IPS-18a (cell line): ENCODE results near the gene POU3F1.

Experiments used
- H3K27ac ChIP-seq: one replicate; pipeline ENCODE4 v1.5.1; 2013; ENCODE audit warnings: low read length
- H3K27me3 ChIP-seq: one replicate; pipeline ENCODE4 v1.6.1; 2013; ENCODE audit warnings: mild to moderate bottlenecking, low read length; ENCODE audit not compliant: control insufficient read depth, insufficient read depth
- H3K36me3 ChIP-seq: one replicate; pipeline ENCODE4 v1.6.1; 2013; ENCODE audit warnings: low read depth, low read length; ENCODE audit not compliant: control insufficient read depth
- H3K4me1 ChIP-seq: one replicate; pipeline ENCODE4 v1.6.1; 2013; ENCODE audit warnings: low read depth, low read length; ENCODE audit not compliant: control insufficient read depth
- H3K4me3 ChIP-seq: one replicate; pipeline ENCODE4 v1.5.1; 2013; ENCODE audit warnings: low read length
- H3K9ac ChIP-seq: one replicate; pipeline ENCODE4 v1.6.1; 2013; ENCODE audit warnings: mild to moderate bottlenecking, low read length, moderate library complexity
- H3K9me3 ChIP-seq: one replicate; pipeline ENCODE4 v1.6.1; 2013; ENCODE audit warnings: low read depth, low read length; ENCODE audit not compliant: control insufficient read depth

POU3F1 gene

DNA sequence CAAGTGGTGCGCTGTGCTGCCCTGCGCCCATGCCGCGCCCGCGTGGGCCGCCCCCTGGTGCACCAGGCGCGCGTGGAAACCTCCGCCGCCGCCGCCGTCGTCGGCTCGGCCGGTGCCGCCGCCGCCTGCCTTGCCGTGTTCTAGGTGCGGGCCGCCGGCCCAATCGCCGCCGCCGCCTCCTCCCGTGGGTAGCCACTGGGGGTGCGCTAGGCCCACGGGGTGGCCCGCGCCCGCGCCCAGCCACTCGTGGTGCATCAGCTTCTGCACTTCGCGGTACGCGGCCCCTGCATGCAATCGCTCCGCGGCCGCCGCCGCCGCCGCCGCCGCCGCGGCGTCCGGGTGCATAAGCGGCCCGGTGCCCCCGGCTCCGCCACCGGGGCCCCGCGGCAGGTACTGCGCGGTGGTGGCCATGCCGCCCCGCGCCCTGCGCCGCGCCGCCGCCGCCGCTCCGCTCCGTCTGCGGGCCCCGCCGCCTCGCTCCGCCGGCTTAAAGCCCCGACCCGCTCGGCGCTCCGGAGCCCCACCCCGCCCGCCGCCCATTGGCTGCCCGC lies at the start of gene POU3F1:
TSS of gene POU3F1 (minus strand) at position 461 of the 551 bp plus-strand sequence. CDS start at position 411, 50 bp downstream.
- Histone ChIP-seq H3K4me1 (peaks cover 3% of the 10 kb centered on the region), H3K9ac (peak within 1 kb of the TSS; percentile 7), H3K9me3 (no peaks in the 10 kb centered on the region), H3K4me3 (peak within 1 kb of the TSS; percentile 81), H3K27ac (no peak within 1 kb of the TSS), H3K36me3 (no peaks in the 10 kb centered on the region), H3K27me3 (peaks cover 56% of the 10 kb centered on the region)

DNA sequence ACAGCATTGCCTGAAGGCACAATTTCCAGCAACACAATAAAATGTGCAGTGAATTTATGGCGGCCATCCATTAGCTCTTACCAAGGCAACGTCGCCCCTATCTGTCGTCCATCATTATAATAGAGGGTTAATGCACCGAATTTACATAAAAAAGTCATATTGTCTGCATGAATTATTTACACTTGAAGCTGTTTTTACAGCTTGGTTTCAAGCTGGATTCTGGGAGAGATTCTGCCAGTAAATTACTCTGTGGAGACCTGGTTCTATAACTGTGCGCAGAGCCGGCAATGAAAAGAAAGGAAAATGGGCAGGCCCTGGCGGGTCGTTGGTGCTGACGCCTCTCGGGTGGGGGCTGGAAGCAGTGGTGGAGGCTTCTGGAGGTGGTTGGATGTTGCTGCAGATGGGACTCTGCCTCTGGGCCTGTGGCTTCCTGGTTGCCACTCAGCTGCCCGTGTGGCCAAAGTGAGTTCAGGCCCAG lies 48.9 kb upstream of the POU3F1 start:
- no peaks in the 10 kb centered on the region for H3K9me3 ChIP-seq
- no peaks in the 10 kb centered on the region for H3K27me3 ChIP-seq
- peaks cover 34% of the 10 kb centered on the region for H3K4me1 ChIP-seq
- H3K4me3 ChIP-seq = no peak overlapping the region
- no peak overlapping the region for H3K9ac ChIP-seq
- no peaks in the 10 kb centered on the region for H3K36me3 ChIP-seq
- no peak overlapping the region for H3K27ac ChIP-seq

DNA sequence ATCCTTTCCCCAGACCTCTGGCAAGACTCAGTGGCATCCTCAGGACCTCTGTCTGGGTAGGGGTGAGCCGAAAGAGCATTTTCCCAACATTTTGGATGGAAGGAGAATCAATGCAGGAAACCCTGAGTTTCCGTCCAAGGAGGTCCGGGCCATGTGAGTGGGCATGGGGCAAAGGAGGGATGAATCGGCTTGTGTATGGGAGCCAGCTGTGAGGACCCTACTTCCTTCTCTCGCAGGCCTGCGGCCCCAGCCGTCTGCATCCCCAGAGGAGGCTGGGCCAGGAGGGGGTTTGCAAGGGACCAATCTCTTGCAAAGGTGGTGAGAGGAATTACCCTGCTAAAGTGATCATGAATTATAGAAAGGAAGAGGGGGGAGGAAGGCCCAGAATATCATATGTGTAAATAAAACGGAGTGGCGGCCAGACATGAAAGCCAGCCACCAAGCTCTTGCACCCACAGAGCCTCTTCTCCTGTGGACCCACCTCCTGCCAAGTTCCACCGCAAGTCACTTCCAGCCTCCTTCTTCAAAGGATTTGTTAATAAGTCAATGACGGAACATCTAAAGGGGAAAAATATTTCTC lies 48.2 kb upstream of the POU3F1 start:
- no peaks in the 10 kb centered on the region for H3K27me3 ChIP-seq
- H3K36me3 ChIP-seq = no peaks in the 10 kb centered on the region
- no peaks in the 10 kb centered on the region for H3K9me3 ChIP-seq
- H3K4me3 ChIP-seq = no peak overlapping the region
- no peak overlapping the region for H3K27ac ChIP-seq
- peaks cover 34% of the 10 kb centered on the region for H3K4me1 ChIP-seq
- H3K9ac ChIP-seq = no peak overlapping the region

DNA sequence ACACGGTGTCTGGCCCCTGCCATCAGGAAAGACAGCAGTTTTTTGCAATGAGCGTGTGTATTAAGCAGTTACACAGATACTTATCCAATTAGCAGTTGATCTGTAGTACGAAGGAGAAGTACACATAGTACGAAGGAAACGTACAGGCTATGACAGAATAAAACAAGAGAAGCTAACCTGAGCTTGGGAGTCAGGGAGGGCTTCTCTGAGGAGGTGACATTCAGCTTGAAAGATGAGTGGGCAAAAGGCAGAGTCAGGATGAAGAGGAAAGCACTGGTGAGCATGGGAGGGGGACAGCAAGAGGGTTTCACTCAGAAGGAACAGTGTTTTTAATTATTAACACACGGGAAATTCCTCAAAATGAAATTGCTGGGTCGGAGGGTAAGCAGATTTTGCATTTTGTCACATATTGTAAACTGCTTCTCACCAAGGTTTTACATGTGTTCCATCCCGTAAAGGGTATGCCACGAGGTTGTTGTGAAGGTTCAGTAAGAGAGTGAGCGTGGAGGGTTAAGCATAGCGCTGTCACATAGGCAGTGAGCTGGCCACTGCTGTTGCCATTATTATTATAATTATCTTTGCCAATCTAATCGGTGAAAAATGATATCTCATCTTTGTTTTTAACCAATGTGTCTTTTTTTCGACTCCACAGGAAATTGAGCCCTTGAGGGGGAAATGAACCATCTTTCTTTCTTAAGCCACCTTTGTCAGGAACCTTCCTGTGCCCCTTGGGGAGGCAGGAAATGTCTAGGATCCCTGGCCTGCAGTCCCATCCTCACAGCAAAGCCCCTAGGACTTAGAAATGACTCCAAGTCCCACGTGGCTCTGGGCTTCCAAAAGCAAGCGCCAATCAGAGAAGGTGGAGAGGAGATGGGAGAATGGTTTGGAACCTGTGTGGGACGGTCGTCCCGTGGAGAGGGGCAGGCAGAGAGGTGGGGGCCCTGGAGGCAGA lies 47.3 kb upstream of the POU3F1 start:
- peaks cover 34% of the 10 kb centered on the region for H3K4me1 ChIP-seq
- no peaks in the 10 kb centered on the region for H3K9me3 ChIP-seq
- no peaks in the 10 kb centered on the region for H3K36me3 ChIP-seq
- H3K27me3 ChIP-seq = no peaks in the 10 kb centered on the region
- no peak overlapping the region for H3K9ac ChIP-seq
- H3K4me3 ChIP-seq = no peak overlapping the region
- H3K27ac ChIP-seq = no peak overlapping the region

GRCh38 chr1:38092256-38092655 lies 45.7 kb upstream of the POU3F1 start:
- Histone ChIP-seq H3K9me3 (no peaks in the 10 kb centered on the region), H3K27me3 (no peaks in the 10 kb centered on the region), H3K9ac (no peak overlapping the region), H3K36me3 (no peaks in the 10 kb centered on the region), H3K27ac (no peak overlapping the region), H3K4me1 (peaks cover 34% of the 10 kb centered on the region), H3K4me3 (no peak overlapping the region)

DNA sequence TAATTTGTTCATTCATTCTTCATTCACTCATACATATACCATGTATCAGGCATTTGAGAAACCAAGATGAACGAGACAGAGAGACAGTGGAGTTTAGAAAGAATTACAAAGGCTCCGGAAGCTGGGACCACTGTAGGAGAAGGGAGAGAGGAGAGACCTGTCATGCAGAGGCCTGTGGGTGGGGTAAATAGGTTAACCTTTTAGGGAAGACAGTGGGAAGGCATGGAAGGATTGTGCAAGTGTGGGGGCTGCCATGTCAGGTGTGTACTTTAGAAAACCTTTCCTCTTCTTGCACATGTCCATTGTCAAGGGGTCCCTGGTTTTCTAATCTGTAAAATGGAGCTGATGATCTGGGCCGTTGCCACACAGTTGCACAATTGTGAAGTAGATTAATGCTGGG lies 44.2 kb upstream of the POU3F1 start:
- Histone ChIP-seq H3K9ac (no peak overlapping the region), H3K27ac (no peak overlapping the region), H3K4me1 (peaks cover 28% of the 10 kb centered on the region), H3K27me3 (no peaks in the 10 kb centered on the region), H3K4me3 (no peak overlapping the region), H3K36me3 (no peaks in the 10 kb centered on the region), H3K9me3 (no peaks in the 10 kb centered on the region)

GRCh38 chr1:38089712-38090360 lies 43.2 kb upstream of the POU3F1 start:
- Histone ChIP-seq H3K27ac (no peak overlapping the region), H3K9me3 (no peaks in the 10 kb centered on the region), H3K27me3 (no peaks in the 10 kb centered on the region), H3K4me1 (peaks cover 28% of the 10 kb centered on the region), H3K9ac (no peak overlapping the region), H3K36me3 (no peaks in the 10 kb centered on the region), H3K4me3 (no peak overlapping the region)

- H3K27ac ChIP-seq = no peak overlapping the region
- no peak overlapping the region for H3K4me3 ChIP-seq
- H3K27me3 ChIP-seq = no peaks in the 10 kb centered on the region
- no peaks in the 10 kb centered on the region for H3K36me3 ChIP-seq
- no peak overlapping the region for H3K9ac ChIP-seq
- no peaks in the 10 kb centered on the region for H3K9me3 ChIP-seq
- H3K4me1 ChIP-seq = peaks cover 17% of the 10 kb centered on the region
Measured at GRCh38 chr1:38088791-38089190, 42.2 kb upstream of the POU3F1 start.

DNA sequence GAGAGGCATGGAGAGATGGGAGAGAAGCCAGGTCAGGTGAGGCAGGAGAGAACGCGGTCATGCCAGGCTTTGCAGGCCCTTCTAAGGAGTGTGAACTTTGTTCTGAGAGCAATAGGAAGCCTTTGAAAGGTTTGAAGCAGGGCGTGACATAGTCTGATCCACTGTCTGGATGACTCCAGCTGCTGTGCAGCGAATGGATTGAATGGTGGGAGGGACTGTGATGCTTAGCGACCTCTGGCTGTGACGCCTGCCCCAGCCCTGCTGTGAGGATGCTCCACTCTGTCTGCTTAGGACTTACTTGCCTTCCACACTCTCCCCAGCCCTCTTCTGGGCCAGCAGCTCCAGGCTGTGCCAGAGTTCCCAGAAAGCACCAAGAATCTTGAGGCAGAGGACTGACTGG lies 41.8 kb upstream of the POU3F1 start:
- Histone ChIP-seq H3K4me3 (no peak overlapping the region), H3K9me3 (no peaks in the 10 kb centered on the region), H3K27ac (no peak overlapping the region), H3K4me1 (peaks cover 16% of the 10 kb centered on the region), H3K9ac (no peak overlapping the region), H3K27me3 (no peaks in the 10 kb centered on the region), H3K36me3 (no peaks in the 10 kb centered on the region)

DNA sequence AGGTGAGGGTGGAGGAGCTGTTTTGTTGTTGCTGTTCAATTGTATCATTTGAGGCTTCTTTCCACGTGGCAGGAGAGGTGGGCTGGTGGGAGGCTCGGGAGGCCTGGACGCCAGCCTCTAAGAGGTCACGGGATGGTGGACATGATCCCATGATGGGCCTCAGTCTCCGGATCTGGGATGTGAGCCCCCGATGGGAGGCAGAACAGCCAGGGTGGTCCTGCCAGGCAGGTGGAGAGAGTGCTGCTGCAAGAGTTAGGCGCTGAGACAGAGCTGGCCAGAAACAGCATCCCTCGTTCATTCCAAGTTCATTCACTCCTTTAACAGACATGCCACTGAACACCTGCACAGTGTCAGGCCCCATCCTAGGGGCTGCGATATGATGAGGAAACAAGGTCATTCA lies 41.1 kb upstream of the POU3F1 start:
- Histone ChIP-seq H3K27me3 (no peaks in the 10 kb centered on the region), H3K27ac (no peak overlapping the region), H3K36me3 (no peaks in the 10 kb centered on the region), H3K4me3 (no peak overlapping the region), H3K9ac (no peak overlapping the region), H3K9me3 (no peaks in the 10 kb centered on the region), H3K4me1 (peaks cover 16% of the 10 kb centered on the region)

- H3K27ac ChIP-seq = no peak overlapping the region
- no peaks in the 10 kb centered on the region for H3K9me3 ChIP-seq
- H3K27me3 ChIP-seq = no peaks in the 10 kb centered on the region
- no peak overlapping the region for H3K4me3 ChIP-seq
- no peaks in the 10 kb centered on the region for H3K36me3 ChIP-seq
- peaks cover 10% of the 10 kb centered on the region for H3K4me1 ChIP-seq
- H3K9ac ChIP-seq = no peak overlapping the region
Measured at GRCh38 chr1:38085666-38086330, 39.2 kb upstream of the POU3F1 start.
